ENCODE results near the gene FGD6.
"Not testable (repeated sequence)": the region's sequence is repeated elsewhere in the genome, so short reads cannot be mapped to it uniquely, and the experiment has no call there.

The FGD6 gene

GRCh38 chr12:95234187-95234586 is 16.9 kb upstream of the FGD6 start:
- DNase-seq (ENCODE audit: low read depth, low spot score), result not testable (repeated sequence)

GRCh38 chr12:95231190-95231589 is 13.9 kb upstream of the FGD6 start:
- DNase-seq (ENCODE audit: low read depth, low spot score), result no peak

- DNase-seq (ENCODE audit: low read depth, low spot score), result no peak
Measured at GRCh38 chr12:95230313-95230712, 13.0 kb upstream of the FGD6 start.

GRCh38 chr12:95229636-95230035 is 12.4 kb upstream of the FGD6 start:
- DNase-seq (ENCODE audit: low read depth, low spot score), result no peak

GRCh38 chr12:95228617-95229016 is 11.3 kb upstream of the FGD6 start:
- no peak for DNase-seq (ENCODE audit: low read depth, low spot score)

DNA sequence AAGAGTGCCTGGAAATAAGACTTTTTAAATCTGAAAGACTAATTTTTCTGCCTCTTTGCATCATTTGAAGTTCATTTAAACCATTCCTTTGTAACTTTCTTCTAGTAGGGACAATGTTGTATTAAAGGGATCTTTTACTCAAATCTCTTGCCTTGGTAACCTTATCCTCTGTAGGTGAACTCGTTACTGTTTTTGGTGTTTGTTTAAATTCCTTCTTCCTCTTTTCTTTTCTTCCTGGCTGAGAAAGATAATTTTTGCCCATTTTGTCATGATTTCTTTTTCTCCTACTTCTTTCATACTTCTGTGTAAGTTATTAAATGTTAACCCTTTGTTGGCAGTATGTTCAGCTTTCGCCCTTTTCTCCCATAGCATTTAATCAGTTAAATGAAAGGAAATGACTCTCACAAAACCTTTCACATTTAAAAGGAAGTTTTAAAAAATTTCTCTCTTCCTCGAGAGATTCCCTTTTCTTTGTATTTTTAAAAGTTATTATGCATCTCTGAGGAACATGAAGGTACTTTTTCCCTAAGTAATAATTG is 10.6 kb upstream of the FGD6 start:
- no peak for DNase-seq (ENCODE audit: low read depth, low spot score)

- no peak for DNase-seq (ENCODE audit: low read depth, low spot score)
Measured at GRCh38 chr12:95225645-95226212, 8.5 kb upstream of the FGD6 start.

- DNase-seq (ENCODE audit: low read depth, low spot score), result no peak
Measured at GRCh38 chr12:95224202-95225170, 7.2 kb upstream of the FGD6 start.

GRCh38 chr12:95220726-95221125 is 3.5 kb upstream of the FGD6 start:
- no peak for DNase-seq (ENCODE audit: low read depth, low spot score)

- no peak for DNase-seq (ENCODE audit: low read depth, low spot score)
Measured at GRCh38 chr12:95220190-95220589, 2.9 kb upstream of the FGD6 start.

- no peak for DNase-seq (ENCODE audit: low read depth, low spot score)
Measured at GRCh38 chr12:95218150-95219133, 1.2 kb upstream of the FGD6 start.

DNA sequence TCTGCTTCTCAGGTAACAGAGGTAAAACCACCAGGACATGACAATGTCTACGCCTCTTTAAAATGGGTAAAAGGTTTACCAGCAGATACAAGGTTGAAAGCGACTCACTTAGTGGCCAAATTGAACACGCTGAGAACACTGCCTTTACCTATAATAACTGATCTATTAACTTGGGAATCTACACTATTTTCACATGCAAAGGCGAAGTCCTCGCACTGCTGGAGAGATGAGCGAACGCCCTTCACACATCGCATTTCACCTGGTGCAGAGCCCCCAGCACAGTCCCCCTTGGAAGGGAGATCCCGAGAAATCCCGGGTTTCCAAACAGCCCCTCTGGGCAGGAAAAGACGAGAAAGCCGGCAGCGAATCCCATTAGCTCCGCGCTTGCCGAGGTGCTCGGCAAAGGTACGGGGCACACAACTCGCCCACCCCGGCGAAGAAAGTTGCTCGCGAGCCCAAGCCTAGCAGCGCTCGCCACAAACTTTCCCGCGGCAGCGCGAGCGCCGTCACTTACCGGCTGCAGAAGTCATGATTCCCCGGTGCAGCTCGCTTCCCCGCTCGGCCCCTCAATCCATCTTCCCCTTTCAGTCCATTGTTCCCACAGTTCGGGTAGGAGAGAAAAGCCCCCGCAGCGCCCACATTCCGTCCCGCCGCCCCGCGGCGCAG is 423 bp downstream of the FGD6 start:
- no peak for DNase-seq (ENCODE audit: low read depth, low spot score)

- DNase-seq (ENCODE audit: low read depth, low spot score), result no peak
Measured at GRCh38 chr12:95215949-95216348, 1.3 kb downstream of the FGD6 start.

GRCh38 chr12:95214466-95214865 is 2.8 kb downstream of the FGD6 start:
- no peak for DNase-seq (ENCODE audit: low read depth, low spot score)

- no peak for DNase-seq (ENCODE audit: low read depth, low spot score)
Measured at GRCh38 chr12:95213928-95214327, 3.3 kb downstream of the FGD6 start.

- no peak for DNase-seq (ENCODE audit: low read depth, low spot score)
Measured at GRCh38 chr12:95213119-95213518, 4.1 kb downstream of the FGD6 start.

- no peak for DNase-seq (ENCODE audit: low read depth, low spot score)
Measured at GRCh38 chr12:95212586-95212985, 4.7 kb downstream of the FGD6 start.

- no peak for DNase-seq (ENCODE audit: low read depth, low spot score)
Measured at GRCh38 chr12:95208678-95209077, 8.6 kb downstream of the FGD6 start.

GRCh38 chr12:95207407-95207806 is 9.9 kb downstream of the FGD6 start:
- DNase-seq (ENCODE audit: low read depth, low spot score), result no peak

DNA sequence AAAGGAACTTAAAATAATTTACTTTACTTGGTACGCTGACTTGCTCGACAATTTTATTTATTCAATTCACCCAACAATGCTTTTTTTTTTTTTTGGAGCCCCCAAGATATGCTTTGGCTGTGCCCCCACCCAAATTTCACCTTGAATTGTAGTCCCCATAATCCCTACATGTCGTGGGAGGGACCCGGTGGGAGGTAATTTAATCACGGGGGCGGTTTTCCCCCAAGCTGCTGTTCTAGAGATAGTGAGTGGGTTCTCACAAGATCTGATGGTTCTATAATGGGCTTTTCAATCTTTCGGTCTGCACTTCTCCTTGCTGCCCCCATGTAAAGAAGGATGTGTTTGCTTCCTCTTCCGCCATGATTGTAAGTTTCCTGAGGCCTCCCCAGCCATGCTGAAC is 10.4 kb downstream of the FGD6 start:
- no peak for DNase-seq (ENCODE audit: low read depth, low spot score)

- DNase-seq (ENCODE audit: low read depth, low spot score), result peak; percentile 70
Measured at GRCh38 chr12:95205685-95206084, 11.6 kb downstream of the FGD6 start.
